ENCODE measurements around the gene FGF12.

FGF12 gene

DNA sequence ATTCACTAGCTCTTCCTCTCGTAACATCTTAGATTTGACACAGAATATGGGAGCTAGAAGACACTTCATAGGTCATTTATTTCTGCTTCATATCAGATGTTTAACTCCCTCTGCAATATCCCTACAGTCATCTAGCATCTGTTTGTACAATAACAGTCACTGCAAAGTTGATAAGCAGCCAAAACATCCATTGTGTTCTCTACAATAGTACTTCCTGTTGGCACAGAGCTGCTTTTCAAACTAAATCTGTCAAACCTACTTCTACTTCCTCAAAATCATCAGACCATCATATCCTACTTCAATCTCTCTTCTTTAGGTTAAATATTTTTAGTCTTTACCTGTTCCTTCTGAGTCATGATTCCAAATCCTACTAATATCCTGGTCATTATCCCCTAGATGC lies 233.2 kb downstream of the FGF12 start:
- DNase-seq (ENCODE audit: low read depth) = no peak

DNA sequence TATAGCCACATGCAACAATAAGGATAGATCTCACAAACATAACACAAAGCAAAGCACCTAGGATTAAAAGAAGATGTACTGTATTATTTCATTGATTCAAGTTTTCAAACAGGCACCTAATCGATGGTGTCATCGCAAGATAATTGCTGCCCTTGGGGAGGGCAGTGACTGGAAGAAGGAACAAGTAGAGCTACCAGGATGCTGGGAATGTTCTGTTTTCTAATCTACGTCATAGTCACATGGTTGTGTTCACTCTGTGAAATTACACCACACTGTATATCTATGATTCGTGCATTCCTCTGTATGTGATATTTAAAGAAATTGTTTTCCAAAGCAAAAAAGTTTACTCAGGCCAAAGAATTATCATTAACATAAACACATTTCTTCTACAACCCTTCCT lies 236.6 kb downstream of the FGF12 start:
- DNase-seq (ENCODE audit: low read depth) = no peak

DNA sequence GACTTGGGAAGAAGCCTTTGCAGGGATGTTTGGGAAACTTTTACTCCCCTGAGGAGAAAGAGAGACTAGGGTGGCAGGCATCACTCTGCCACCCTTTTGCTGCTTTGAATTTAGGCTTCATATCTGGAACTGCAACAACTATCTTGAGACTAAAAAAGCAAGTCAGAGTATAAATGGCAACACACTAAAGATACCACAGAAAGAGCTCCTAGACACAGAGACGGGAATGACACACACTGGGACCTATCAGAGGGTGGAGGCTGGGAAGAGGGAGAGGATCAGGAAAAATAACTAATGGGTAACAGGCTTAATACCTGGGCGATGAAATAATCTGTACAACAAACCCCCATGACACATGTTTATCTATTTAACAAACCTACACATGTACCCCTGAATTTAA lies 237.8 kb downstream of the FGF12 start:
- DNase-seq (ENCODE audit: low read depth) = no peak

DNA sequence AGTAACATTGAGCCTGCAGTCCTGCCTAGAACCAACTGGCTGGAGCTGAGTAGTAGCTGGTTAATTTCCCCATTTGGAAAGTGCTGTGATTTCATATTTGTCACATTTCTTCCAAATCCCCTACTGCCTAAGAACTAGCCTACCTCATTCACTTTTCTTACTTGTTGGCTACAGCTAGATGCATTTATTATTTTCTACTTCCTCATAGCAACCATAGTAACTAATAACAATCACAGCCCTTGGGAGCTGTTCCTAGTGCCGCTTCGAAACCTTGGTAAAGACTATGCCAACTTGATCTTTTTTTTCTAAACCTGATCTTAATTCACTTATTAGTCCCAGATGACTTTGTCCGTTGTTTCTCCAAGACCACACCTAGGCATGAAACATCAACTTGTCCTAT lies 240.3 kb downstream of the FGF12 start:
- DNase-seq (ENCODE audit: low read depth) = no peak

DNA sequence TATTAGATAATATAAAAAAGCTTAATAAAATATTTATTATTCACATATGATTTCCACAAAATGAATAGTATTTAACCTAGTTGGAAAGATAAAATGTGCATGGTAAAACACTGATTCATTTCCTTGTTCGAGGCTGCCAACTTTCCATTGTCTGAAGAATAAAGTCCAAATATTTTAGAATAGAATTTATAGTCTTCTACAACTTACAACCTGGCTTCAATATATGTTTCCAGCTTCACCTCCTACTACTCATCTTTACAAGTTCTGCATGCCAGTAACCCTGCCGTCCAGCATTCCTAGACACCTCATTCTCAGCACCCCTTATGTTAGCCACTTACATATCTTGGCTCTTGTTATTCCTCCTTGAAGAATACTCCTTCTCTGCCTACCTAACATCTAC lies 244.5 kb downstream of the FGF12 start:
- no peak for DNase-seq (ENCODE audit: low read depth)

DNA sequence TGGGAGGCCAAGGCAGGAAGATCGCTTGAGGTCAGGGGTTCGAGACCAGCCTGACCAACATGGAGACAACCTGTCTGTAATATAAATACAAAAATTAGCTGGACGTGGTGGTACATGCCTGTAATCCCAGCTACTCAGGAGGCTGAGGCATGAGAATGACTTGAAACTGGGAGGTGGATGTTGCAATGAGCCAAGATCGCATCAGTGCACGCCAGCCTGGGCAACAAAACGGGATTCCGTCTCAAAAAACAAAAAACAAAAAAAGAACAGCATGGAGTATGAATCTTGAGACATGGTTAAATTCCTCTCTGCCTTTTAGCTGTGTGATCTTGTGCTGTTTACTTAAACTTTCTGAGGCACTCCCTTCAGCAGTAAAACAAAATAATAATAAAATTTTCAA lies 244.9 kb downstream of the FGF12 start:
- no peak for DNase-seq (ENCODE audit: low read depth)

DNA sequence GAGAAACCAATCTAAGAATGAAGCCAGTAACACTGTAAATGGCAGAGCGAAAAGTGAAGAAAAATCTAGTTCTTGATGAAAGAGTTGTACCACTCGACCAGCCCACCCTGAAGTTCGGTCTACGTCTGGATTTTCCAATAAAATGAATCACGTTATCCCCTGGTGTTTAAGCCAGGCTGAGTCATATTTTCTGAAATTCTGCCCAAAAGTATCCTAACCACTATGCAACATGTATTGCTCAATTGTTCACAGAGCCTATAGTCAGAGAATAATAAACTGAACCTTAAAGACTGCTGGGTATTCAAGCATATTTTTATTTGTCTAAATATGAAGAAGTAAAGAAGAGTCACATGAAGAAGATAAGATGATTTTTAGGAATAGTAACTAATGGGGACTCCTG lies 245.7 kb downstream of the FGF12 start:
- no peak for DNase-seq (ENCODE audit: low read depth)

DNA sequence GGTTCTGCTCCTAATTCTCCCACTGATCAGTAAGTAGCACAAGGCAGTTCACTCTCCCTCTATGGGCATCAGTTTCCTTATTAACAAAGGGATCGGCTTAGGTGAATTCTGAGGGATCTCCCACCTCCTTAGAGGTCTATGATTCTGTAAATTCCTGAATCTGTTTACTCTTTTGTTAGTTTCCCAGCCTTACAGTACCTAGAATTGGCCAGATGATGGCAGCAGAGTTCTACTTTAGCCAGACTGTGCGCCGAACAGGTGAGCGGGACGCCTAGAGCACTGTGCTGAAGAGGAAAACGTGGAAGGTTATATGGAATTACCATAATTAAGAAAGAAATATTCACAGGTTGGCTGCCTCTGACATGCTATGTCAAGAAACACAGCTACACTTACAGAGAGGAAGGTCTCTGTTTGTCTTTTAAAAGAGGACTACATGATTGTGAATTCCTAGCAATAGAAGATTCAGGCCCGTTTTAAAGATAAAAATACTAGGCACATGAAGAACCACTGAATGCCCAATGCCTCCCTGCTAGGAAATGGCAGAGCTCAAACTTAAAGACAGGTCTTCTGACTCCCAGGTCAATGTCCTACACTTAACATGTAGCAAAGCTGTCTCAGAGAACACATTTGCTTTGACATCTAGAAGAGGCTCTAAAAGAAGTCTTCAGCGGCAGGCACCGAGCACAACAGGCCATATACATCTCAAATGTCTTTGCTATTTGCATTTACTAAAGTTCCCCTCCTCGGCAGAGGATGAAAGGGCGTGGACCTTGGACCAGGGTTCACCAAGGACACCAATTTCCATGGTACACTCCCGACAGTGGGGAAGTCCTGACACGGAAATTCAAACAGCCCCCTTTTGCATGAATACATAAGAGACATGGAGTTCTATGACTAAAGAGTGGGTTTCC lies 259.9 kb downstream of the FGF12 start:
- peak; percentile 7 for DNase-seq (ENCODE audit: low read depth)

DNA sequence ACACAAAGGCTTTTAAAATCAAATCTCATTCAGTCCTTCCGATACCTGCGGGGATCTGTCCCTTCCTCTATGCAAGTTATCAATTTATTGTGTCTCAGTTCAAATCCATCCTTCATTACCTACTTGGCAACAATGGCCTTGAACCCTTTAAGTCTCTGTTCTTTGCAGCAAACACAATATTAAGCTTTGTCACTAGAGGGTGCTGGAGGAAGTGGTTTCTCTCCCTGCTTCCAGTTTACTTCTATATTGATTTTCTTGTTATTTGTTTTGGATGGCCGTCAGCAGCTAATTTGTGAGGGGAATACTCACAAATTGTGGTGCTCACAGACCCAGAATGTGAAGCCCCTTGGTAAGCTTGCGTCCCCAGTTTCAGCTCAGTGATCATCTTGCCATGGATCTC lies 278.3 kb downstream of the FGF12 start:
- no peak for DNase-seq (ENCODE audit: low read depth)

DNA sequence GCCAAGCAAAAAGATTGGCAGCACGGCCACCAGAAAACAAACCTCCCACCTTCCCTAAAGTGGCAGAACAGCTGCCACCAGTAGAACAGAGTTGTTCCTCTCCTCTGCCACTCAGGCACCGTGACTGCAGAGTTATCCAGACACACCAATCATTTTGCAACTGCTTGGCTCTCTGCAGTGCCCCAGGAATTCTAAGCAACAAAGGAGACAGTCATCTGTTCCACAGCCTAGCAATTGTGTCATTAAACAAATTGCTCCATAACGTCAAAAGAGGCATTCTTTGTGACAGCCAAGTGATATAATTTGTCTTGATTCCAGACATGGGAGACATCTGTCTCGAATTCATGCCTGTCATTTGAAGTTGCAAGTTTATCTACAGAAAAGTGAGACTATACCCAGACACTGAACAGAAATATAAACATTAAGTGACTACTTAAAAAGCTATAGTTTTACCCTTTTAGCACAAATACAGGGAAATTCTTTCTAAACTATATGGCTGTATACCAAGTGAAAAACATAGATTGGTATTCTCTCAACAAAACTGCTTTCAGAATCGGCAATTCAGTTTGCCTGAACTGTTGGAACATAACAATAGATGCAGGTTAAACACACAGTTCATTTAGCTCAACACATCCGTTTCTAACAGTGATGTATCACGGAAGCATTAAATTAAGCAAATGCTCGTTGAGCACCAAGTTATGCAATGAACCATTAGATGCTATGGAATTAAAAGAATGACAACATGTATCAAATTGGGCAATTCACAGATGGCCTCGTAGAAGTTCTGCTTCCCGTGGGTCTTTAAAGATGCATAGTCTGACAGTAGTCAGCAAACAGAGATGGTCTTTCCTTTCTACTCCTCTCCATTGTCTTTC lies 281.3 kb downstream of the FGF12 start:
- no peak for DNase-seq (ENCODE audit: low read depth)

DNA sequence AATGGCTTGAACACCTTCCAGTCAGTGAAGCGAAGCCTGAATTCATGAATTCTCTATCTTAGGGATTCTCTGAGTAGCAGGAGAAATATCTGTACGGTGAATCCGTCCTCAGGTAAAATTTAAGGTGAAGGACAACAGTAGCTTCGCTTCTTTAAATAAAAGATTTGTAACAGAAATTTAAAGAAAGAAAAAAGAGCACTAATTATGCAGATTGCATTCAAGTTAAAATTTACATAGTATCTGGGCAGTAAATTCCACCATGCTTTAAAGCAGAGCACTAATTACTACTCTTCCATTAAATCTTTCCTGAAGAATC lies 282.6 kb downstream of the FGF12 start:
- no peak for DNase-seq (ENCODE audit: low read depth)

DNA sequence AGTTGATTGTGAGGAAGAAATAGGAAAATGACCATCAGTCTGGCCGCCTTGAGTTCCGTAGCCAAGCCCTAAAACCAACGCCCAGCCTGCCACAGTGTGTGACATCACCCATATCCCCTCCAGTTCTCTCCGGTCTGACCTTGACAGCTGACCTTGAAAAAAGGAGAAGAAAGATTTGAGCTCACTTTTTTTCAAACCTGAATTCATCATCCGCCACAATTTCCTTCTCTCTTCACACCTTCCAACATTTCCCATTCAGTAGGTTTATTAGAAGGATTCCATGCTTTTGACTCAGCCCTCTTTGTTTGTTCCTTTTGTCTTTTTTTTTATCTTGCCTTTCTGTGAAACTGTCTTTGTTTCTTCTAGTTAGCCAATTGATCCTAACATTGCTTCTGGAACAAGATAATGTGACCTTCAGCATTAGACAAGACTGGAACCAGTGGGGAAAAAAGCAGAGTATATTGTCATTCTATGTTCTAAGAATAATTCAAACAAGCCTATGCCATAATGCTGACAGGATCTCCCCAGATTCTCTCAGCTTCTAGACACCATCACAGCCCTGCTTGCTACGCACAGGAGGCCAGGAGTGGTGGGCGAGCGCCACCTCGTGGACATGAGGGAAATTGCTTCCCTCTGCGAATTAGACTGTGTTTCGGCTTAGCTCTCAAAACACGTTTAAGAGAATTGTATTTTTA lies 283.1 kb downstream of the FGF12 start:
- DNase-seq (ENCODE audit: low read depth) = peak; percentile 18

DNA sequence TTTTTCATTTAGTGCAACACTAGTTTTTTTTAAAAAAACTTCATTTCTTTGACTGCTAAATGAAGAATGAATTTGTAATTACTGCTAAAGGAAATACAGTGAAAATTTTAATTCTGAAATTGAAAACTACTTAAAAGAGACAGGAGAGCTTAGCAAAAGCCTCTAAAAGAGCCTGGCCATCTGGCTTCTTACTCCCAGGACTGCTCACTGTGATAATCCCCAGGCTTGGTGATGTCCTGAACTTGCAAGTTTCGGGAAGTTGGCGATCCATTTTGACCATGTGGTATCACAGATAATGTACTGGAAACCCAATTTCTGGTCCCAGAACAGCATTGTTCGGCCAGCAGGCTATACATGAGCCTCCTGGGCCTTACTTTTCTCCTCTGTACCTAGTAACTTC lies 292.1 kb downstream of the FGF12 start:
- DNase-seq (ENCODE audit: low read depth) = no peak

DNA sequence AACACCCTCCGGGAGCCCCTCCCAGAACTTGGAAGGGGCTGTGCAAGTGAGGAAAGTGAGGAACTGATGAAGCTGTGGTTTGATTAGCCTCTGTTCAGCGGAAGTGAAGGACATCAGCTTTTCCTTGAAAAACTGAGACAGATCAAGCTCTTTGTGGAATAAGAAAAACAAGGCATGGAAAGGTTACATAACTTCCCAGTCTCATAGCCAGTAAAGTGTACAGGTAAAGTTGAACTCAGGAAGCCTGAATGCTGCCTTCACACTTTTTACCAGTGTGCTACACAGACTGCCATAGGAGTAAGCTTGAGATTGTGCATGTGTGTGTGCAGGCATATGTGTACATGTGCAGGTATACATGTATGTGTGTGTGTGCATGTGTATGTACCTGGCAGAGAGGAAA lies 293.2 kb downstream of the FGF12 start:
- no peak for DNase-seq (ENCODE audit: low read depth)

DNA sequence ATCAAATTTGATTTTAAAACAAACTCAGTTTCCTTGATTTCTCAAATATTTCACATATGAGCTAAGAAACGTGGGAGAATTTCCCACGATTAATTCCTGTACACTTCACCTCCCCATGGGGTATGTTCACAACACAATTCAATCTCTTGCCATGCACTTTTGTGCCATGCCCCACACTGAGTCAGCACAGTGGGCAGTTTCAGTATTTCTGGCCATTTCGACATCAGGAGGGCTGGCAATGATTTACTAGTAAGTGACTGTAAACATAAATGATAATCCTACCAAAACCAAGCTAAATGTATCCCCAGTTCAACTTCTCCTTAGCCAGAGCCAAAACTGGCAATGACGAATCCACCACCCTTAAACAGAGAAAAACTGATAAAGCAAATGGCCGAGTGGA lies 293.6 kb downstream of the FGF12 start:
- DNase-seq (ENCODE audit: low read depth) = no peak

DNA sequence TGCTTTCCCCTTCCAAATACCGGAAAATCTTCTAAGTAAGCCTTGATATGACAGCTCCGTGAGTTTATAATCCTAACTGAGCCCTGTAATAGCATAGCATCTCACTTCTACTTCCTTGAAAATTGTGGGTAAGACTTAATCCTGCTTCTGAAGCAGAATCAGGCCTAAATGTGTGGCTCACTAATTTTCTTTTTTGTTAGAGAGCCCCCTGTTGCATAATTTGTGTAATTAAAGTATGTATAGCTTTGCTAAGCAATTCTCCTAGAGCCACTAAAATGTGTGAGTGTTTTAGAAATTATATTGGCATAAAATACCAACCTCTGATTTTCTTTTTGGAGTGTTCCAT lies 304.4 kb downstream of the FGF12 start:
- no peak for DNase-seq (ENCODE audit: low read depth)

DNA sequence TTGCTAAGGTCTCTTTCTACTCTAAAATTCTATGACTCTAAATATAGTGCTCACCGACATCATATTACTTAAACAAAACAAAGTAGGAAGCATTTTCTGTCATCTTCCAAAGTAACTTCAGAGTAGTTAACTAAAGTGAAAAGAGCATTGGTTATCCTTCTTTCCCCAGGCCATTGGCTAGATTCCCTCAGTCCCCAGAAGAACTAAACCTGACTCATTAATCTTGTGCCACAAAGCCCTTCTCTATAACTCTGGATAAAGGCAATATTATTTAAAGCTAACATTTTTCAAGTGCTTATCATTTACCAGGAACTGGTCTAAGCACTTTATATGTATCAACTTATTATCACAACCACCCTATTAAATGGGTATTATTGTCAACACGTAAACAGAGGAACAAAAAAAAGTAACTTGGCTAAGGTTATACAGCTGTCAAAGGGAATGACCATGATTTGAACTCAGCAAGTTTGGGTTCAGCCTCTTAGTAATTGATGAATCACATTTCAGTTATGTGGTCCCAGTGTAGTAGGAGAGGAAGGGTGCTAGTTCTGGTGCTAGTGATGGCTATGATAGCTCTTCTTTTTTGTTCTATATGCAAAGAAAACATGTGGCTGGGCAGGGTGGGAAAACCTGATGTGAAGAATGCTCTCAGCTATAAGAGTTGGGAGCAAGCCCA lies 304.9 kb downstream of the FGF12 start:
- no peak for DNase-seq (ENCODE audit: low read depth)

DNA sequence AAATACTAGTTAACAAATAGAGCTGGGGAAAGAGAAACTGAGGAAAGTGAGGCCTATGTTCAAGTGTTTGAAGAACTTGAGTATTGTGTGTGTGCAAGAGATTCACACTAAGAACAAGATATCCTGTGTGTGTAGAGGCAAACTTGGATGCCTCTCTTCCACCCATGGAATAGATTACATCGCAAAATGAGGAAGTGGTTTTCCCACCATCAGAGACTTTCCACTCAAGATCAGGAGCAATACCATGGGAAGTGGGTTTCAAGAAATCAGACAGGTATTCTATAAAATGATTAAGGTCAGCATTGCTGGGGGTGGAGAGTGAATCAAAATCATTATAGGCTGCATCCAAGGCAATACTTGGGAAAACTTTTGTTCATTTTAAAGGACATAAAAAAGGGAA lies 308.0 kb downstream of the FGF12 start:
- DNase-seq (ENCODE audit: low read depth) = no peak

DNA sequence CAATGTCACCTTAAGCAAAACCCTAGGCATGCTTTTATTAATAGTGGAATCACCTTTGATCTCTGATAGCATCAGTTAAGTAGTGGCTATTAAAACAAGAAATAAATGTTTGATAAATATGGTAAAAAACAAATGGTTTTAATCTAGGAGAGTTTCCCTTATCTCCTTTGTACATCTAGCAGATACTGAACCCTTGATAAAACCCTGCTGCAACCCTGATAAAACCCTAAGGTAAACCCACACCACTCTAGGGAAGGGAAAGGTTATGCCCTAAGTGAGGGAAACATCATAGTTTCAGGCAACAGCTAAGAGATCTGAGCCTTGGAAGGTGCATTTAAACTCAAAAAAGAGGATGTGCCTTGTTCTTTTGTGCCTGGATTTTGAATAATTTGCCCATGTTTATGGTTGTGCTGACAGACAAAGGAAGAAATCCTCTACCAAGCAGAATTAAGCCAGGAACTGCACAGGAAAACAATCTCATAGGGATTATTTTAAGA lies 309.7 kb downstream of the FGF12 start:
- DNase-seq (ENCODE audit: low read depth) = no peak

DNA sequence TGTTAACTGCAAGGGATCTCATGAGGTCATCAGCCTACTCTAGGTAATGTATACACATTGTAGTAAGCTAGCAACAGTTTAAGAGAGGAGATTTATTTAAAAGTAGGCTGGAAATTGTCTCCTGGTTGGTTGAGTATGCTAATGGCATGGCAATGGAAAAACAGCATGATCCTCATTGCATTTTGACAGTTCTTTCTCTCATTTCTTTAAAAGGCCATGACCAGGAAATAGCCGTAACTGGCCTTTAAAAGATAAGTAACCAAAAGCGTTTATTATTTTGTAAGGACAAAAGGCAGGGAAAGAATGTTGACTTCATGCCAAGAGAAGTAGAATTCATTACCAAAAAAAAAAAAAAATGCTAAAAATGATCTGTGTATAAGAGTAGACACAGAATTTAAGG lies 310.3 kb downstream of the FGF12 start:
- no peak for DNase-seq (ENCODE audit: low read depth)

DNA sequence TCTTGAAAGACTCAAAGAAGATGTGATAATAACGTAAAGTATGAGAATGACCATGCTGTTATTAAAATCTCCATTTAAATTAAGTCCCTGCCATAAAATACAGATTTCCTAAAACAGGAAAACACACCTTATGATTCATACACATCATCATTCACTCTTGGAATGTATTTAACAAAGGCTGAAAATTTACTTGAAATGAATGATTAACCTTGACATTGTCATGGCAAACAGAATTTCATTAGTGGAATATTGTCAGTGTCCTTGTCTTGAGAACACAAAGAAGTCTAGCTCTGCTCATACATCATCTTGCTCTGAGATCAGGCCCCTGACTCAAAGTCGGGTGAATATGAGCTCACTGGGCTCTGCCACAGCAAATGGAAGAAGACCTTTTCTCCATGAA lies 313.9 kb downstream of the FGF12 start:
- DNase-seq (ENCODE audit: low read depth) = no peak

DNA sequence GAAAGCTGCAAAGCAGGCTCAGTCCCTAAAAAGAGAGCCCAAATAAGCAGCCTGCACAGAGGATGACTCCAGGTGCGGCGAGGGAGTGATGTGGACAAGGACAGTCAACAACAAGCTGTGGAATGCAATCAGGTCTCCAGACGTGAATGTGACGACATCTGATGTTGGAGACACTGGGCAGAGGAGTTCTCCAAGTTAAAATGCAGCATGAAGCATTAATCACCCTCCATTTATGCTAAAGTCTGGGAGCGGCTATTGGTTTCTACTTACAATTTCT lies 316.7 kb downstream of the FGF12 start:
- DNase-seq (ENCODE audit: low read depth) = no peak
